Measurements from ENCODE around the gene UBE2QL1. TPM values are rescaled to one million over a fixed set of nuclear protein-coding genes. Genes with fewer than 3 reads are reported as not detected.

Gene UBE2QL1
- total RNA-seq, 3 donors from 2014 or later = 0.44 to 1.8 (median 1.6) TPM

- Histone ChIP-seq H3K4me1 (no peaks in the 10 kb centered on the region), H3K27me3 (peaks cover 0 to 3% of the 10 kb centered on the region in 2 donors), H3K4me3 (no peak overlapping the region), H3K27ac (no peak overlapping the region), H3K36me3 (no peaks in the 10 kb centered on the region), H3K9me3 (no peaks in the 10 kb centered on the region)
- no peak for TF ChIP-seq POLR2AphosphoS5 (IDR thresholded peaks at IDR 0.05)
- no peak for TF ChIP-seq POLR2A (IDR thresholded peaks at IDR 0.05)
- no peak for TF ChIP-seq CTCF (IDR thresholded peaks at IDR 0.05)
- intact Hi-C loops (cut with DNase I; ENCODE audit: low total_unique reads) = no loop called here
- no peak for DNase-seq (ENCODE audit: low spot score in 2 of 2)
Measured at GRCh38 chr5:6539060-6539459, 90.4 kb downstream of the UBE2QL1 start.

- no peak overlapping the region for H3K27ac ChIP-seq
- no peaks in the 10 kb centered on the region for H3K9me3 ChIP-seq
- intact Hi-C loops (cut with DNase I; ENCODE audit: low total_unique reads) = no loop called here
- H3K4me1 ChIP-seq = no peaks in the 10 kb centered on the region
- H3K27me3 ChIP-seq = peaks cover 0 to 3% of the 10 kb centered on the region in 2 donors
- no peak overlapping the region for H3K4me3 ChIP-seq
- H3K36me3 ChIP-seq = no peaks in the 10 kb centered on the region
- DNase-seq (ENCODE audit: low spot score in 2 of 2) = no peak
- TF ChIP-seq POLR2AphosphoS5 (IDR thresholded peaks at IDR 0.05) (no peak), CTCF (IDR thresholded peaks at IDR 0.05) (no peak), POLR2A (IDR thresholded peaks at IDR 0.05) (no peak)
Measured at GRCh38 chr5:6540111-6540827, 91.6 kb downstream of the UBE2QL1 start.

- DNase-seq (ENCODE audit: low spot score in 2 of 2) = no peak
- Histone ChIP-seq H3K4me3 (no peak overlapping the region), H3K9me3 (no peaks in the 10 kb centered on the region), H3K4me1 (no peaks in the 10 kb centered on the region), H3K36me3 (no peaks in the 10 kb centered on the region), H3K27ac (no peak overlapping the region), H3K27me3 (no peaks in the 10 kb centered on the region)
- TF ChIP-seq CTCF (IDR thresholded peaks at IDR 0.05) = no peak
- TF ChIP-seq POLR2A (IDR thresholded peaks at IDR 0.05) = no peak
- TF ChIP-seq POLR2AphosphoS5 (IDR thresholded peaks at IDR 0.05) = no peak
- intact Hi-C loops (cut with DNase I; ENCODE audit: low total_unique reads) = no loop called here
Measured at GRCh38 chr5:6541256-6542013, 92.8 kb downstream of the UBE2QL1 start.

GRCh38 chr5:6542421-6543345, 94.0 kb downstream of the UBE2QL1 start:
- intact Hi-C loops (cut with DNase I; ENCODE audit: low total_unique reads) = no loop called here
- Histone ChIP-seq H3K27ac (no peak overlapping the region), H3K4me1 (no peaks in the 10 kb centered on the region)

More at GRCh38 chr5:6542421-6543345, 94.0 kb downstream of the UBE2QL1 start:
- H3K4me3 ChIP-seq = no peak overlapping the region
- no peaks in the 10 kb centered on the region for H3K27me3 ChIP-seq
- no peak for TF ChIP-seq POLR2A (IDR thresholded peaks at IDR 0.05)
- no peak for TF ChIP-seq CTCF (IDR thresholded peaks at IDR 0.05)
- no peak for TF ChIP-seq POLR2AphosphoS5 (IDR thresholded peaks at IDR 0.05)
- no peak for DNase-seq (ENCODE audit: low spot score in 2 of 2)
- no peaks in the 10 kb centered on the region for H3K9me3 ChIP-seq
- no peaks in the 10 kb centered on the region for H3K36me3 ChIP-seq
